Measurements from ENCODE around the gene TRPC4.

- no peak for TF ChIP-seq CTCF (IDR thresholded peaks at IDR 0.05 in 8 of 11, conservative IDR thresholded peaks at IDR 0.05 in 3 of 11)
- TF ChIP-seq POLR2A (IDR thresholded peaks at IDR 0.05): no peak
- no peak for TF ChIP-seq POLR2AphosphoS5 (IDR thresholded peaks at IDR 0.05)
Observed at GRCh38 chr13:37707739-37708500, 161.7 kb downstream of the TRPC4 start.

Measured in spleen (tissue), 7 donors.